ENCODE results near the gene MACROH2A1. TPM values are rescaled to one million over a fixed set of nuclear protein-coding genes. Genes with fewer than 3 reads are reported as not detected.

Gene MACROH2A1
- polyA plus RNA-seq, 3 donors = 225 to 249 (median 225) TPM

GRCh38 chr5:135296900-135297816, 101.9 kb downstream of the MACROH2A1 start:
- no peak for DNase-seq

- no peak for DNase-seq
These were observed 103.2 kb downstream of the MACROH2A1 start for GRCh38 chr5:135295852-135296251.

GRCh38 chr5:135294793-135295192, 104.2 kb downstream of the MACROH2A1 start:
- no peak for DNase-seq

- DNase-seq = no peak
These were observed 109.4 kb downstream of the MACROH2A1 start for GRCh38 chr5:135289651-135290050.

GRCh38 chr5:135287551-135287950, 111.5 kb downstream of the MACROH2A1 start:
- no peak for DNase-seq

Other genes with a start within 250 kb of the MACROH2A1 start
- gene DCANP1, start 48.1 kb upstream of the MACROH2A1 start, polyA plus RNA-seq (ENCODE audit: insufficient read length in 3 of 3) = under 1 TPM in 2 of 3 donors, not detected in 1; 0.09 to 0.31 TPM
- under 1 TPM; 0.04 to 0.23 (median 0.16) TPM for gene TIFAB, start 53.1 kb upstream of the MACROH2A1 start, polyA plus RNA-seq (ENCODE audit: insufficient read length in 3 of 3)
- not detected for gene NEUROG1, start 136.7 kb upstream of the MACROH2A1 start, polyA plus RNA-seq (ENCODE audit: insufficient read length in 3 of 3)
- gene CXCL14, start 179.8 kb upstream of the MACROH2A1 start, polyA plus RNA-seq (ENCODE audit: insufficient read length in 3 of 3) = 10 to 100 TPM; 25.9 to 34.1 (median 25.9) TPM

Measured in renal pelvis (tissue), 4 donors.